ENCODE results near the gene ACBD3.
A peak's percentile ranks its signal among the peaks of the same experiment; 100 is the strongest.
"Not testable (repeated sequence)": the region's sequence is repeated elsewhere in the genome, so short reads cannot be mapped to it uniquely, and the experiment has no call there.

The ACBD3 gene

GRCh38 chr1:226186124-226187018 is at the start of gene ACBD3:
ACBD3 (minus strand) TSS chr1:226186741; CDS start chr1:226186675, 66 bp downstream.
- DNase-seq, result peak; percentile 57 to 82

- DNase-seq, result no peak
These were observed 47.3 kb upstream of the ACBD3 start for GRCh38 chr1:226233806-226234205.

- DNase-seq, result no peak
These were observed 46.8 kb upstream of the ACBD3 start for GRCh38 chr1:226233293-226233692.

- no peak for DNase-seq
These were observed 40.1 kb upstream of the ACBD3 start for GRCh38 chr1:226226601-226227000.

- peak in 1 of 2 experiments; percentile 45 for DNase-seq
These were observed 37.3 kb upstream of the ACBD3 start for GRCh38 chr1:226223786-226224244.

GRCh38 chr1:226223157-226223785 is 36.7 kb upstream of the ACBD3 start, which contains the start of gene MIXL1:
MIXL1 (plus strand) TSS chr1:226223664; CDS start chr1:226223682, 18 bp downstream.
- peak in 1 of 2 experiments; percentile 19 for DNase-seq

- DNase-seq, result no peak
These were observed 36.1 kb upstream of the ACBD3 start for GRCh38 chr1:226222686-226223085.

- DNase-seq, result no peak
These were observed 34.1 kb upstream of the ACBD3 start for GRCh38 chr1:226220473-226221189.

- DNase-seq, result no peak
These were observed 30.7 kb upstream of the ACBD3 start for GRCh38 chr1:226217273-226217672.

- DNase-seq, result peak in 1 of 2 experiments; percentile 6
These were observed 29.5 kb upstream of the ACBD3 start for GRCh38 chr1:226216056-226216455.

- peak in 1 of 2 experiments; percentile 3 for DNase-seq
These were observed 28.7 kb upstream of the ACBD3 start for GRCh38 chr1:226215239-226215638.

- DNase-seq, result no peak
These were observed 26.0 kb upstream of the ACBD3 start for GRCh38 chr1:226212545-226212944.

- DNase-seq, result peak in 1 of 2 experiments; percentile 29
These were observed 24.8 kb upstream of the ACBD3 start for GRCh38 chr1:226211181-226211821.

- peak in 1 of 2 experiments; percentile 12 for DNase-seq
These were observed 24.1 kb upstream of the ACBD3 start for GRCh38 chr1:226210571-226211176.

- DNase-seq, result peak; percentile 86 to 88
These were observed 22.9 kb upstream of the ACBD3 start for GRCh38 chr1:226209307-226210059.

GRCh38 chr1:226207048-226207447 is 20.5 kb upstream of the ACBD3 start:
- DNase-seq, result no peak

- no peak for DNase-seq
These were observed 17.7 kb upstream of the ACBD3 start for GRCh38 chr1:226204198-226204597.

GRCh38 chr1:226203655-226204054 is 17.1 kb upstream of the ACBD3 start:
- no peak for DNase-seq

GRCh38 chr1:226203240-226203639 is 16.7 kb upstream of the ACBD3 start:
- DNase-seq, result no peak

- DNase-seq, result not testable (repeated sequence)
These were observed 16.1 kb upstream of the ACBD3 start for GRCh38 chr1:226202666-226203065.

GRCh38 chr1:226202246-226202645 is 15.7 kb upstream of the ACBD3 start:
- DNase-seq, result no peak

Measured in NCI-H524 (cell line).